Measurements from ENCODE around the gene SORCS1.

- no peak for TF ChIP-seq EZH2 (IDR thresholded peaks at IDR 0.05; ENCODE audit: borderline replicate concordance, low read length)
- no peak for TF ChIP-seq CTCF (IDR thresholded peaks at IDR 0.05; ENCODE audit: low read length)
Measured at GRCh38 chr10:106551501-106552062, 612.9 kb downstream of the SORCS1 start.
